GM13977 (cell line): ENCODE results near the gene SMYD3.

Experiments used
- DNase-seq: peaks from one replicate; pipeline ENCODE4 v3.0.0; 2012; ENCODE audit warnings: low spot score
- in situ Hi-C: fragments of 300-500 bp; cut with MboI; formaldehyde crosslinking; loops from one replicate; pipeline ENCODE4 v1.12.0; 2022; ENCODE audit warnings: low sequenced_read_pairs, low pct_unique_long_range_greater_than_20kb, mixed read lengths, inconsistent platforms; ENCODE audit not compliant: unreplicated experiment
- TF ChIP-seq, protein P1 (sequence below): IDR thresholded peaks from 2 replicates; pipeline ENCODE4 v1.5.1; 2012; ENCODE audit warnings: mild to moderate bottlenecking, control low read depth; ENCODE audit not compliant: insufficient read depth; ENCODE audit errors: extremely low read depth, missing control alignments

The SMYD3 gene

GRCh38 chr1:246528933-246529731 lies 22.1 kb upstream of the SMYD3 start:
- in situ Hi-C loops: no loop called here
- no peak for DNase-seq
- TF ChIP-seq, protein P1, sequence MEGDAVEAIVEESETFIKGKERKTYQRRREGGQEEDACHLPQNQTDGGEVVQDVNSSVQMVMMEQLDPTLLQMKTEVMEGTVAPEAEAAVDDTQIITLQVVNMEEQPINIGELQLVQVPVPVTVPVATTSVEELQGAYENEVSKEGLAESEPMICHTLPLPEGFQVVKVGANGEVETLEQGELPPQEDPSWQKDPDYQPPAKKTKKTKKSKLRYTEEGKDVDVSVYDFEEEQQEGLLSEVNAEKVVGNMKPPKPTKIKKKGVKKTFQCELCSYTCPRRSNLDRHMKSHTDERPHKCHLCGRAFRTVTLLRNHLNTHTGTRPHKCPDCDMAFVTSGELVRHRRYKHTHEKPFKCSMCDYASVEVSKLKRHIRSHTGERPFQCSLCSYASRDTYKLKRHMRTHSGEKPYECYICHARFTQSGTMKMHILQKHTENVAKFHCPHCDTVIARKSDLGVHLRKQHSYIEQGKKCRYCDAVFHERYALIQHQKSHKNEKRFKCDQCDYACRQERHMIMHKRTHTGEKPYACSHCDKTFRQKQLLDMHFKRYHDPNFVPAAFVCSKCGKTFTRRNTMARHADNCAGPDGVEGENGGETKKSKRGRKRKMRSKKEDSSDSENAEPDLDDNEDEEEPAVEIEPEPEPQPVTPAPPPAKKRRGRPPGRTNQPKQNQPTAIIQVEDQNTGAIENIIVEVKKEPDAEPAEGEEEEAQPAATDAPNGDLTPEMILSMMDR: no peak

DNA sequence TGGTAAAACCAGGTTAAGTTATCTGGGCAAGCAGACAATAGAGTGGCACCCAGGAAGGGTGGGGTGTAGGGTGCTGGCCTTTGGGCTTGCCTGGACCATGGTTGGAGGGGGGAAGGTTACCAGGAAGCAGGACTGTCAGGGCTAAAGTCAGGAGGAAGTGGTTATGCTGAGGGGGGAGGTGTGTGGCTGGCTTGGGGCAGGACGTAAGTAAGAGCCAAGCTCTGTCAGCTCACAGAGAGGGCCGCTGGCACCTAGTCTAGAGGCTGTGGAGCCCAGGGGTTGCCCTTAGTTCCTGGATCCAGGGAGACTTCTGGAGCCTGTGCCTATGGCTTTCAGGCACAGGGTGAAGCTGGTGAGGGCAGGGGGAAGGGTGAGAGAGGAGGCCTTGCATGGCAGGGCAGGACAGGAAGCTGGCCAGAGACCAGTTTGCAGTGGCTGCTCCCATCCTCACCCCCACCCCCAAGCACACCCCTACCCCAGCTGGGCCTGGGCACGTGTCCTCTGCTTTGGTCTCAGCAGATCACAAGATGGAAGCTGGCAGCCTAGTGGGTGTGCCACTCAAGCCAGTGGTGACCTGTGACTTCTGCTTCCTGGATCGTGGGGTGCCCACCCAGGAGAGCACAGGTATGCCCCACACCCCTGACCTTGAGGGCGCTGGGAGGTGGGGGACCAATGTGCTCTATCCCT lies 20.5 kb upstream of the SMYD3 start:
- DNase-seq: no peak
- TF ChIP-seq, protein P1: no peak
- in situ Hi-C loops: no loop called here

- in situ Hi-C loops: no loop called here
- DNase-seq: no peak
These were observed 19.8 kb upstream of the SMYD3 start for GRCh38 chr1:246526915-246527314.

GRCh38 chr1:246526380-246526779 lies 19.3 kb upstream of the SMYD3 start:
- in situ Hi-C loops: no loop called here
- no peak for DNase-seq
- TF ChIP-seq, protein P1: no peak

More at GRCh38 chr1:246526915-246527314, 19.8 kb upstream of the SMYD3 start:
- TF ChIP-seq, protein P1: no peak

GRCh38 chr1:246519514-246519913 lies 12.4 kb upstream of the SMYD3 start:
- in situ Hi-C loops: no loop called here
- DNase-seq: no peak
- TF ChIP-seq, protein P1: no peak

- in situ Hi-C loops: no loop called here
- no peak for DNase-seq
These were observed 11.6 kb upstream of the SMYD3 start for GRCh38 chr1:246518456-246519205.

More at GRCh38 chr1:246518456-246519205, 11.6 kb upstream of the SMYD3 start:
- TF ChIP-seq, protein P1: no peak
